HT1080 (cell line): Measurements from ENCODE around the gene SF3B6. TPM values are rescaled to one million over a fixed set of nuclear protein-coding genes. Genes with fewer than 3 reads are reported as not detected.
"Not testable (repeated sequence)": the region's sequence is repeated elsewhere in the genome, so short reads cannot be mapped to it uniquely, and the experiment has no call there.

Experiments
- DNase-seq: peaks from one replicate; pipeline ENCODE4 v3.0.0-alpha.2; 2015; ENCODE audit warnings: low read depth
- total RNA-seq: library from RNA; depleted of rRNA; stranded (reverse); fragments of >200 nt; shearing (Covaris generic); gene quantifications from 2 replicates; pipeline ENCODE4 v1.2.3, GENCODE V29; 2014

The SF3B6 gene
- total RNA-seq, 1 experiment from 2014 or later, result 286 TPM

- no peak for DNase-seq
Measured at GRCh38 chr2:24052951-24053350, 23.2 kb downstream of the SF3B6 start.

- DNase-seq, result no peak
Measured at GRCh38 chr2:24051833-24052232, 24.3 kb downstream of the SF3B6 start.

- no peak for DNase-seq
Measured at GRCh38 chr2:24050041-24050979, 25.8 kb downstream of the SF3B6 start.

GRCh38 chr2:24049485-24050021 lies 26.6 kb downstream of the SF3B6 start, which contains the start of gene FKBP1B:
TSS of gene FKBP1B (plus strand) at chr2:24049741. CDS start at chr2:24049850, 109 bp downstream.
- peak; percentile 49 for DNase-seq

- peak; percentile 21 for DNase-seq
Measured at GRCh38 chr2:24048769-24049484, 27.2 kb downstream of the SF3B6 start.

- no peak for DNase-seq
Measured at GRCh38 chr2:24047703-24048033, 28.5 kb downstream of the SF3B6 start.

- peak; percentile 99 for DNase-seq
Measured at GRCh38 chr2:24046930-24047702, 29.0 kb downstream of the SF3B6 start, which contains the start of gene WDCP. TSS of gene WDCP (minus strand) at chr2:24047391. CDS start at chr2:24039494, 7,897 bp downstream.

GRCh38 chr2:24046599-24046929 lies 29.6 kb downstream of the SF3B6 start:
- DNase-seq, result no peak

- no peak for DNase-seq
Measured at GRCh38 chr2:24045511-24046508, 30.3 kb downstream of the SF3B6 start.

GRCh38 chr2:24043133-24043532 lies 33.0 kb downstream of the SF3B6 start:
- not testable (repeated sequence) for DNase-seq

GRCh38 chr2:24040511-24040910 lies 35.6 kb downstream of the SF3B6 start:
- no peak for DNase-seq

GRCh38 chr2:24038786-24039499 lies 37.2 kb downstream of the SF3B6 start:
- DNase-seq, result no peak

GRCh38 chr2:24026233-24026632 lies 49.9 kb downstream of the SF3B6 start:
- DNase-seq, result no peak

- DNase-seq, result no peak
Measured at GRCh38 chr2:24024996-24025663, 51.0 kb downstream of the SF3B6 start.

- no peak for DNase-seq
Measured at GRCh38 chr2:24024018-24024417, 52.1 kb downstream of the SF3B6 start.

GRCh38 chr2:24022975-24023575 lies 53.1 kb downstream of the SF3B6 start:
- no peak for DNase-seq

- no peak for DNase-seq
Measured at GRCh38 chr2:24022324-24022974, 53.7 kb downstream of the SF3B6 start.
